Measurements from ENCODE around the gene TMEM151A.
A peak's percentile ranks its signal among the peaks of the same experiment; 100 is the strongest.

Gene TMEM151A

GRCh38 chr11:66311965-66312548 lies 20.4 kb downstream of the TMEM151A start:
- in situ Hi-C loops (cut with HindIII; ENCODE audit: low pct_ligation_motif_present, low sequenced_read_pairs) = no loop called here
- TF ChIP-seq CTCF (IDR thresholded peaks at IDR 0.05; ENCODE audit: low read depth, low read length, missing control alignments) = peak; percentile 97
- no peaks in the 10 kb centered on the region for H3K27me3 ChIP-seq (replicated peaks)
- no peaks in the 10 kb centered on the region for H3K36me3 ChIP-seq (replicated peaks)
- H3K27ac ChIP-seq = peak overlapping the region; percentile 57
- H3K4me3 ChIP-seq (ENCODE audit: low read depth, low read length) = peak overlapping the region; percentile 66
- peak; percentile 84 for DNase-seq

- peak overlapping the region; percentile 97 for H3K27ac ChIP-seq
- peak; percentile 99 for DNase-seq
- in situ Hi-C loops (cut with HindIII; ENCODE audit: low pct_ligation_motif_present, low sequenced_read_pairs) = no loop called here
- H3K4me3 ChIP-seq (ENCODE audit: low read depth, low read length) = peak overlapping the region; percentile 66
- H3K36me3 ChIP-seq (replicated peaks) = no peaks in the 10 kb centered on the region
- no peaks in the 10 kb centered on the region for H3K27me3 ChIP-seq (replicated peaks)
- no peak for TF ChIP-seq CTCF (IDR thresholded peaks at IDR 0.05; ENCODE audit: low read depth, low read length, missing control alignments)
Measured at GRCh38 chr11:66312549-66313320, 21.0 kb downstream of the TMEM151A start.

- H3K27ac ChIP-seq = peak overlapping the region; percentile 97
- in situ Hi-C loops (cut with HindIII; ENCODE audit: low pct_ligation_motif_present, low sequenced_read_pairs) = no loop called here
- peak; percentile 58 for TF ChIP-seq CTCF (IDR thresholded peaks at IDR 0.05; ENCODE audit: low read depth, low read length, missing control alignments)
- no peak for DNase-seq
- no peaks in the 10 kb centered on the region for H3K27me3 ChIP-seq (replicated peaks)
- no peaks in the 10 kb centered on the region for H3K36me3 ChIP-seq (replicated peaks)
- H3K4me3 ChIP-seq (ENCODE audit: low read depth, low read length) = peak overlapping the region; percentile 54
Measured at GRCh38 chr11:66313321-66314185, 21.9 kb downstream of the TMEM151A start.

- TF ChIP-seq CTCF (IDR thresholded peaks at IDR 0.05; ENCODE audit: low read depth, low read length, missing control alignments) = no peak
- peak overlapping the region; percentile 97 for H3K27ac ChIP-seq
- no peaks in the 10 kb centered on the region for H3K27me3 ChIP-seq (replicated peaks)
- no peak for DNase-seq
- no peaks in the 10 kb centered on the region for H3K36me3 ChIP-seq (replicated peaks)
- in situ Hi-C loops (cut with HindIII; ENCODE audit: low pct_ligation_motif_present, low sequenced_read_pairs) = no loop called here
- H3K4me3 ChIP-seq (ENCODE audit: low read depth, low read length) = peak overlapping the region; percentile 54
Measured at GRCh38 chr11:66314186-66314501, 22.4 kb downstream of the TMEM151A start.

- Histone ChIP-seq H3K27ac (peak overlapping the region; percentile 97), H3K27me3 (replicated peaks) (no peaks in the 10 kb centered on the region), H3K4me3 (ENCODE audit: low read depth, low read length) (peak overlapping the region; percentile 54)
Measured at GRCh38 chr11:66314561-66315497, 23.1 kb downstream of the TMEM151A start.

More at GRCh38 chr11:66314561-66315497, 23.1 kb downstream of the TMEM151A start:
- DNase-seq = no peak
- in situ Hi-C loops (cut with HindIII; ENCODE audit: low pct_ligation_motif_present, low sequenced_read_pairs) = no loop called here
- TF ChIP-seq CTCF (IDR thresholded peaks at IDR 0.05; ENCODE audit: low read depth, low read length, missing control alignments) = no peak
- H3K36me3 ChIP-seq (replicated peaks) = no peaks in the 10 kb centered on the region
